Stimulated activated CD8-positive, alpha-beta memory T cell treated with anti-CD3 and anti-CD28 coated beads, Interleukin-4, amount 100 ng/mL, for 4 hours (primary cell): ENCODE results near the gene RINT1.
"Not testable (repeated sequence)": the region's sequence is repeated elsewhere in the genome, so short reads cannot be mapped to it uniquely, and the experiment has no call there.

Experiments used
- DNase-seq, 2 donors: peaks; one replicate each; pipeline ENCODE4 v3.0.0-alpha.2; 2020; ENCODE audit warnings: low read depth in 2 of 2, low spot score in 1 of 2

RINT1 gene

GRCh38 chr7:105596866-105597265, 64.9 kb downstream of the RINT1 start:
- no peak for DNase-seq

GRCh38 chr7:105599080-105599479, 67.1 kb downstream of the RINT1 start:
- not testable (repeated sequence) for DNase-seq

GRCh38 chr7:105599551-105599950, 67.5 kb downstream of the RINT1 start:
- no peak for DNase-seq

- DNase-seq = no peak
Observed at GRCh38 chr7:105600720-105601550, 68.9 kb downstream of the RINT1 start.

GRCh38 chr7:105602325-105603305, 70.6 kb downstream of the RINT1 start:
- DNase-seq = no peak

GRCh38 chr7:105610165-105610930, 78.3 kb downstream of the RINT1 start:
- DNase-seq = no peak

GRCh38 chr7:105611856-105612775, 80.1 kb downstream of the RINT1 start:
- DNase-seq = no peak

GRCh38 chr7:105612806-105613205, 80.8 kb downstream of the RINT1 start:
- DNase-seq = no peak

GRCh38 chr7:105613611-105614330, 81.8 kb downstream of the RINT1 start:
- DNase-seq = no peak

GRCh38 chr7:105614341-105614840, 82.4 kb downstream of the RINT1 start:
- DNase-seq = no peak
